HepG2 (cell line): ENCODE results near the gene DMPK. TPM values are rescaled to one million over a fixed set of nuclear protein-coding genes. Genes with fewer than 3 reads are reported as not detected.

Experiments
- ARID2 ChIP-seq: sonication (generic); formaldehyde crosslinking; IDR thresholded peaks from 2 replicates; pipeline ENCODE4 v1.8.1; 2022; ENCODE audit warnings: mild to moderate bottlenecking, missing genetic modification reagents, borderline replicate concordance
- HDAC1 ChIP-seq: sonication (generic); formaldehyde crosslinking; IDR thresholded peaks from 2 replicates; pipeline ENCODE4 v1.5.1; 2020; ENCODE audit warnings: mild to moderate bottlenecking, missing genetic modification reagents
- MAFF ChIP-seq: IDR thresholded peaks from 2 replicates; pipeline ENCODE4 v1.6.1; 2011; ENCODE audit warnings: low read depth, low read length, improper control_type of control experiment
- MBNL3 ChIP-seq: fragments of 250-450 bp; sonication (Bioruptor Pico); conservative IDR thresholded peaks from 2 replicates; pipeline ENCODE4 v1.8.0; 2022; ENCODE audit warnings: mild to moderate bottlenecking, inconsistent platforms
- NFKB2 ChIP-seq: sonication (generic); formaldehyde crosslinking; IDR thresholded peaks from 2 replicates; pipeline ENCODE4 v1.4.0; 2020; ENCODE audit warnings: missing genetic modification reagents, borderline replicate concordance
- PCBP1 ChIP-seq: fragments of 200-400 bp; formaldehyde crosslinking; IDR thresholded peaks from 2 replicates; pipeline ENCODE4 v1.6.1; 2017; ENCODE audit warnings: mild to moderate bottlenecking, low read depth, low read length, borderline replicate concordance
- SAP130 ChIP-seq: IDR thresholded peaks from 2 replicates; pipeline ENCODE4 v1.6.1; 2016; ENCODE audit warnings: low read depth
- SMARCE1 ChIP-seq: fragments of 450-650 bp; IDR thresholded peaks from 2 replicates; pipeline ENCODE4 v1.6.1; 2017; ENCODE audit warnings: borderline replicate concordance
- TAF15 ChIP-seq: fragments of 200-400 bp; formaldehyde crosslinking; IDR thresholded peaks from one replicate; pipeline ENCODE4 v1.6.1; 2018; ENCODE audit warnings: mild to moderate bottlenecking, low read depth, low read length; ENCODE audit not compliant: poor library complexity, severe bottlenecking
- ZBTB7A ChIP-seq: sonication (generic); formaldehyde crosslinking; IDR thresholded peaks from 2 replicates; pipeline ENCODE4 v1.8.0; 2022; ENCODE audit warnings: mild to moderate bottlenecking, missing genetic modification reagents
- ZNF138 ChIP-seq: sonication (generic); formaldehyde crosslinking; IDR thresholded peaks from 2 replicates; pipeline ENCODE4 v1.5.0; 2020; ENCODE audit warnings: mild to moderate bottlenecking, low read depth, missing genetic modification reagents
- ZNF253 ChIP-seq: sonication (generic); formaldehyde crosslinking; IDR thresholded peaks from 2 replicates; pipeline ENCODE4 v1.8.0; 2022; ENCODE audit warnings: mild to moderate bottlenecking, missing genetic modification reagents, borderline replicate concordance
- ZNF670 ChIP-seq: sonication (generic); formaldehyde crosslinking; IDR thresholded peaks from 2 replicates; pipeline ENCODE4 v1.8.0; 2022; ENCODE audit warnings: mild to moderate bottlenecking, missing genetic modification reagents, borderline replicate concordance
- ZNF83 ChIP-seq: sonication (generic); formaldehyde crosslinking; IDR thresholded peaks from 2 replicates; pipeline ENCODE4 v1.4.0; 2020; ENCODE audit warnings: missing genetic modification reagents, mild to moderate bottlenecking, borderline replicate concordance
- polyA plus RNA-seq, 8 experiments: library from polyadenylated mRNA; depleted of rRNA in 3 of 8; stranded (reverse) in 7 of 8; unstranded in 1 of 8; fragments of >200 nt; fragmentation: Illumina TruSeq in 4 of 8; extraction: Trizol in 4 of 8; gene quantifications; 2 replicates each; pipeline versions ENCODE4 v1.2.1 to v1.2.3, GENCODE V29; 2011 to 2016; ENCODE audit warnings: low read depth in 4 of 8, missing spikeins in 1 of 8, mixed read lengths in 1 of 8; ENCODE audit not compliant: insufficient read depth in 1 of 8
- total RNA-seq, 5 experiments: library from RNA; depleted of rRNA; stranded (reverse); fragments of >200 nt; fragmentation: Illumina TruSeq; extraction: Trizol; gene quantifications; 2 replicates each; pipeline ENCODE4 v1.2.3, GENCODE V29; 2016; ENCODE audit warnings: low read depth in 1 of 5
- TF ChIP-seq, protein P1 (sequence below): sonication (generic); formaldehyde crosslinking; IDR thresholded peaks from 2 replicates; pipeline ENCODE4 v1.5.0; 2020; ENCODE audit warnings: mild to moderate bottlenecking, missing genetic modification reagents
- TF ChIP-seq, protein P2 (sequence below): IDR thresholded peaks from 2 replicates; pipeline ENCODE4 v1.6.1; 2016; ENCODE audit warnings: control low read depth
- TF ChIP-seq, protein P3 (sequence below): sonication (generic); formaldehyde crosslinking; IDR thresholded peaks from 2 replicates; pipeline ENCODE4 v1.9.0; 2021; ENCODE audit warnings: missing genetic modification reagents, borderline replicate concordance
- TF ChIP-seq, protein P4 (sequence below): sonication (generic); formaldehyde crosslinking; IDR thresholded peaks from 2 replicates; pipeline ENCODE4 v1.5.0; 2020; ENCODE audit warnings: missing genetic modification reagents

The DMPK gene
- total and polyA plus RNA-seq, 2 of the 13 experiments (the other 11 are each of a cell fraction or from before 2014, with no cell fraction given), result 5.3 to 8.8 TPM

DNA sequence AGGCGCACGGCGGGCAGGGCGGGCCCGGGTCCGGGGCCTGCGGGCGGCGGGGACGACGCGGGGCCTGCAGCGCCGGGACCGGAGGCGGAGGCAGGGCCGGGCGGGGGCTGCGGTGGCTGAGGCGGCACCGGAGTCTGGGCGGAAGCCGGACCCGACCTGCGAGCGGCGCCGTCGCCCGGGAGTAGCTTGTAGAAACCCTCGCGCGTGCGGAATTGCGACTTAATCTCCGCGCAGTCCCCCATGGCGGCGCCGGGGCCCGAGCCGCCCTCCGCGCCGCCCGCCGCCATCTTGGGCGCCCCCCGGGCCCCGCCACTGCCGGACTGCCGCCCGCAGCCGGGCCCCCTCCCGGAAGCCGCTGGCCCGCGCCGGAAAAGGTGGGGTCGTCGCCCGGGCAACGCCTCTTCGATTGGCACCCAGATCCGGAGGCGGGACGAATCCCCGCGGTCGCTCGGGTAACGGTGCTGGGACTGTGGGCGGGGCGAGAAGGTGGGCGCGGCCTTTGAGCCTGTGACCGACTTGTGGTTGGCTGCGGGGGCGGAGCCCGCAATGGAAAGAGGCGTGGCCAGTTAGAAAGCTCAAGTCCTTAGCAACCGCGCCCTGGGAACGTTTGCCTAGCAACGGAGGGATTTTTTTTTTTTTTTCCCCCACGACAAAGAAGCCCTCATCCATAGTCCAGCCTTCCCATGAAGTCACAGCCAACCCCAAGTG, 10.3 kb upstream of the DMPK start, which contains the start of gene DMWD (continued):
- peak; percentile 81 for TF ChIP-seq SAP130
- no peak for TF ChIP-seq HDAC1 (CRISPR knock-in tag)
- TF ChIP-seq, protein P1, sequence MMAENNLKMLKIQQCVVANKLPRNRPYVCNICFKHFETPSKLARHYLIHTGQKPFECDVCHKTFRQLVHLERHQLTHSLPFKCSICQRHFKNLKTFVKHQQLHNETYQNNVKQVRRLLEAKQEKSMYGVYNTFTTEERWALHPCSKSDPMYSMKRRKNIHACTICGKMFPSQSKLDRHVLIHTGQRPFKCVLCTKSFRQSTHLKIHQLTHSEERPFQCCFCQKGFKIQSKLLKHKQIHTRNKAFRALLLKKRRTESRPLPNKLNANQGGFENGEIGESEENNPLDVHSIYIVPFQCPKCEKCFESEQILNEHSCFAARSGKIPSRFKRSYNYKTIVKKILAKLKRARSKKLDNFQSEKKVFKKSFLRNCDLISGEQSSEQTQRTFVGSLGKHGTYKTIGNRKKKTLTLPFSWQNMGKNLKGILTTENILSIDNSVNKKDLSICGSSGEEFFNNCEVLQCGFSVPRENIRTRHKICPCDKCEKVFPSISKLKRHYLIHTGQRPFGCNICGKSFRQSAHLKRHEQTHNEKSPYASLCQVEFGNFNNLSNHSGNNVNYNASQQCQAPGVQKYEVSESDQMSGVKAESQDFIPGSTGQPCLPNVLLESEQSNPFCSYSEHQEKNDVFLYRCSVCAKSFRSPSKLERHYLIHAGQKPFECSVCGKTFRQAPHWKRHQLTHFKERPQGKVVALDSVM, result no peak
- TF ChIP-seq PCBP1, result no peak
- no peak for TF ChIP-seq ZNF253 (CRISPR knock-in tag)
- no peak for TF ChIP-seq MAFF
- no peak for TF ChIP-seq SMARCE1
- TF ChIP-seq, protein P2, sequence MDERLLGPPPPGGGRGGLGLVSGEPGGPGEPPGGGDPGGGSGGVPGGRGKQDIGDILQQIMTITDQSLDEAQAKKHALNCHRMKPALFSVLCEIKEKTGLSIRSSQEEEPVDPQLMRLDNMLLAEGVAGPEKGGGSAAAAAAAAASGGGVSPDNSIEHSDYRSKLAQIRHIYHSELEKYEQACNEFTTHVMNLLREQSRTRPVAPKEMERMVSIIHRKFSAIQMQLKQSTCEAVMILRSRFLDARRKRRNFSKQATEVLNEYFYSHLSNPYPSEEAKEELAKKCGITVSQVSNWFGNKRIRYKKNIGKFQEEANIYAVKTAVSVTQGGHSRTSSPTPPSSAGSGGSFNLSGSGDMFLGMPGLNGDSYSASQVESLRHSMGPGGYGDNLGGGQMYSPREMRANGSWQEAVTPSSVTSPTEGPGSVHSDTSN, result peak; percentile 87
- no peak for TF ChIP-seq ZBTB7A (CRISPR knock-in tag)
- TF ChIP-seq, protein P3, sequence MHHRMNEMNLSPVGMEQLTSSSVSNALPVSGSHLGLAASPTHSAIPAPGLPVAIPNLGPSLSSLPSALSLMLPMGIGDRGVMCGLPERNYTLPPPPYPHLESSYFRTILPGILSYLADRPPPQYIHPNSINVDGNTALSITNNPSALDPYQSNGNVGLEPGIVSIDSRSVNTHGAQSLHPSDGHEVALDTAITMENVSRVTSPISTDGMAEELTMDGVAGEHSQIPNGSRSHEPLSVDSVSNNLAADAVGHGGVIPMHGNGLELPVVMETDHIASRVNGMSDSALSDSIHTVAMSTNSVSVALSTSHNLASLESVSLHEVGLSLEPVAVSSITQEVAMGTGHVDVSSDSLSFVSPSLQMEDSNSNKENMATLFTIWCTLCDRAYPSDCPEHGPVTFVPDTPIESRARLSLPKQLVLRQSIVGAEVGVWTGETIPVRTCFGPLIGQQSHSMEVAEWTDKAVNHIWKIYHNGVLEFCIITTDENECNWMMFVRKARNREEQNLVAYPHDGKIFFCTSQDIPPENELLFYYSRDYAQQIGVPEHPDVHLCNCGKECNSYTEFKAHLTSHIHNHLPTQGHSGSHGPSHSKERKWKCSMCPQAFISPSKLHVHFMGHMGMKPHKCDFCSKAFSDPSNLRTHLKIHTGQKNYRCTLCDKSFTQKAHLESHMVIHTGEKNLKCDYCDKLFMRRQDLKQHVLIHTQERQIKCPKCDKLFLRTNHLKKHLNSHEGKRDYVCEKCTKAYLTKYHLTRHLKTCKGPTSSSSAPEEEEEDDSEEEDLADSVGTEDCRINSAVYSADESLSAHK, result no peak
- TF ChIP-seq TAF15, result no peak
- no peak for TF ChIP-seq ZNF83 (CRISPR knock-in tag)
- TF ChIP-seq, protein P4, sequence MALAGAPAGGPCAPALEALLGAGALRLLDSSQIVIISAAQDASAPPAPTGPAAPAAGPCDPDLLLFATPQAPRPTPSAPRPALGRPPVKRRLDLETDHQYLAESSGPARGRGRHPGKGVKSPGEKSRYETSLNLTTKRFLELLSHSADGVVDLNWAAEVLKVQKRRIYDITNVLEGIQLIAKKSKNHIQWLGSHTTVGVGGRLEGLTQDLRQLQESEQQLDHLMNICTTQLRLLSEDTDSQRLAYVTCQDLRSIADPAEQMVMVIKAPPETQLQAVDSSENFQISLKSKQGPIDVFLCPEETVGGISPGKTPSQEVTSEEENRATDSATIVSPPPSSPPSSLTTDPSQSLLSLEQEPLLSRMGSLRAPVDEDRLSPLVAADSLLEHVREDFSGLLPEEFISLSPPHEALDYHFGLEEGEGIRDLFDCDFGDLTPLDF (CRISPR knock-in tag), result no peak
- no peak for TF ChIP-seq ZNF670 (CRISPR knock-in tag)
- no peak for TF ChIP-seq ZNF138
- TF ChIP-seq MBNL3, result no peak
- TF ChIP-seq ARID2 (CRISPR knock-in tag), result no peak
- no peak for TF ChIP-seq NFKB2
